OCI-LY7 (cell line): ENCODE data around the gene SRPK2. TPM values are rescaled to one million over a fixed set of nuclear protein-coding genes. Genes with fewer than 3 reads are reported as not detected.

Source experiments
- BruUV-seq: library from RNA; stranded (reverse); fragments of 400-500 nt; replicated peaks from 2 replicates; lab custom pipeline; 2021; lab: Mats Ljungman, UMichigan
- CTCF ChIA-PET: fragments of 300-600 bp; sonication (Branson Sonifier 250); formaldehyde crosslinking; loops from one replicate; lab custom pipeline; 2022; ENCODE audit warnings: antibody characterized with exemption; ENCODE audit not compliant: unreplicated experiment; lab: Charles Lee
- POLR2A ChIA-PET: fragments of 300-600 bp; sonication (Branson Sonifier 250); formaldehyde crosslinking; loops from one replicate; lab custom pipeline; 2022; ENCODE audit warnings: antibody characterized with exemption; lab: Charles Lee
- DNase-seq: peaks from one replicate; pipeline ENCODE4 v3.0.0-alpha.2; 2015; ENCODE audit warnings: low spot score
- H2AFZ ChIP-seq: fragments of 200-600 bp; sonication (generic), shearing (Covaris generic); 2 replicates; pipeline ENCODE4 v1.6.1; 2014; ENCODE audit warnings: mild to moderate bottlenecking, antibody characterized with exemption, low read length, moderate library complexity
- H3K27ac ChIP-seq: fragments of 200-600 bp; sonication (generic); 2 replicates; pipeline ENCODE4 v1.5.1; 2014; ENCODE audit warnings: mixed run types, low read depth, mild to moderate bottlenecking, moderate library complexity, low read length, inconsistent platforms; ENCODE audit not compliant: poor library complexity, severe bottlenecking
- H3K36me3 ChIP-seq: fragments of 200-600 bp; sonication (generic); 2 replicates; pipeline ENCODE4 v1.6.1; 2014; ENCODE audit warnings: mild to moderate bottlenecking, antibody characterized with exemption, low read length, moderate library complexity, mixed read lengths; ENCODE audit not compliant: insufficient read depth
- H3K4me1 ChIP-seq: fragments of 200-600 bp; sonication (generic); 2 replicates; pipeline ENCODE4 v1.5.1; 2014; ENCODE audit warnings: mild to moderate bottlenecking, low read length; ENCODE audit not compliant: insufficient read depth, poor library complexity, severe bottlenecking
- H3K4me2 ChIP-seq: fragments of 200-600 bp; sonication (generic); 2 replicates; pipeline ENCODE4 v1.6.1; 2014; ENCODE audit warnings: mild to moderate bottlenecking, low read length
- H3K4me3 ChIP-seq: fragments of 200-600 bp; sonication (generic); 2 replicates; pipeline ENCODE4 v1.5.1; 2014; ENCODE audit warnings: mild to moderate bottlenecking, low read depth, low read length; ENCODE audit not compliant: poor library complexity, severe bottlenecking
- H3K79me2 ChIP-seq: fragments of 200-600 bp; sonication (generic); 2 replicates; pipeline ENCODE4 v1.6.1; 2016; ENCODE audit warnings: low read depth, mild to moderate bottlenecking, low read length, moderate library complexity, mixed read lengths; ENCODE audit not compliant: insufficient read depth
- H3K9me2 ChIP-seq: fragments of 200-600 bp; sonication (generic); 2 replicates; pipeline ENCODE4 v1.6.1; 2016; ENCODE audit warnings: mild to moderate bottlenecking, low read length, mixed read lengths; ENCODE audit not compliant: insufficient read depth
- H3K9me3 ChIP-seq: fragments of 200-600 bp; sonication (generic); 2 replicates; pipeline ENCODE4 v1.6.1; 2014; ENCODE audit warnings: mild to moderate bottlenecking, mixed run types, low read length, mixed read lengths
- H4K20me1 ChIP-seq: fragments of 200-600 bp; sonication (generic); 2 replicates; pipeline ENCODE4 v1.6.1; 2014; ENCODE audit warnings: mild to moderate bottlenecking, antibody characterized with exemption, low read length, moderate library complexity, mixed read lengths; ENCODE audit not compliant: insufficient read depth
- CTCF ChIP-seq: fragments of 200-600 bp; sonication (generic); conservative IDR thresholded peaks from 2 replicates; pipeline ENCODE4 v1.5.1; 2014; ENCODE audit warnings: mild to moderate bottlenecking, antibody characterized with exemption, low read length, moderate library complexity, mixed read lengths
- EZH2phosphoT487 ChIP-seq: fragments of 200-600 bp; sonication (generic); IDR thresholded peaks from 2 replicates; pipeline ENCODE4 v1.6.1; 2018; ENCODE audit warnings: low read depth, borderline replicate concordance, mild to moderate bottlenecking, mixed run types, antibody characterized with exemption, low read length, moderate library complexity, mixed read lengths
- intact Hi-C: fragments of 100-400 bp; cut with micrococcal nuclease; formaldehyde crosslinking; loops from one replicate; pipeline ENCODE4 v1.10.0; 2022; ENCODE audit not compliant: unreplicated experiment
- total RNA-seq, 2 experiments: library from RNA; depleted of rRNA in 1 of 2; stranded (reverse); fragments of >200 nt in 1 of 2; shearing (Covaris generic) in 1 of 2; gene quantifications; 2 replicates each; pipeline ENCODE4 v1.2.3, GENCODE V29; 2014 to 2022

The SRPK2 gene
- total RNA-seq, 2 experiments from 2014 or later = 22.1 to 26.8 TPM

DNA sequence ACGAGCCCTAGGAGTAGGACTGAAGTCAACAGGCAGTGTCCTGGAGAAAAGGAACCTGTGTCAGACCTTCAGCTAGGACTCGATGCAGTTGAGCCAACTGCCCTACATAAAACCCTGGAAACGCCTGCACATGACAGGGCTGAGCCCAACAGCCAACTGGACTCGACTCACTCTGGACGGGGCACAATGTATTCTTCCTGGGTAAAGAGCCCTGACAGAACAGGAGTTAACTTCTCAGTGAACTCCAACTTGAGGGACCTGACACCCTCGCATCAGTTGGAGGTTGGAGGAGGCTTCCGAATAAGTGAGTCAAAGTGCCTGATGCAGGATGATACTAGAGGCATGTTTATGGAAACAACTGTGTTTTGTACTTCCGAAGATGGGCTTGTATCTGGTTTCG, 281.3 kb downstream of the SRPK2 start:
- no peak overlapping the region for H3K4me3 ChIP-seq
- no peak overlapping the region for H3K27ac ChIP-seq
- no peaks in the 10 kb centered on the region for H3K9me3 ChIP-seq
- no peaks in the 10 kb centered on the region for H3K4me1 ChIP-seq
- no peak for DNase-seq
- H2AFZ ChIP-seq = no peak overlapping the region
- no peak overlapping the region for H3K4me2 ChIP-seq
- no peaks in the 10 kb centered on the region for H3K79me2 ChIP-seq
- BruUV-seq = TSS peak; percentile 37
- H3K9me2 ChIP-seq = no peaks in the 10 kb centered on the region
- intact Hi-C loops = no loop called here
- TF ChIP-seq EZH2phosphoT487 (no peak), CTCF (no peak)
- H4K20me1 ChIP-seq = no peaks in the 10 kb centered on the region
- ChIA-PET POLR2A (no interaction called here), CTCF (no interaction called here)
- peaks cover 99% of the 10 kb centered on the region for H3K36me3 ChIP-seq

GRCh38 chr7:105106473-105106872, 282.2 kb downstream of the SRPK2 start:
- intact Hi-C loops = no loop called here

More at GRCh38 chr7:105106473-105106872, 282.2 kb downstream of the SRPK2 start:
- CTCF ChIA-PET = no interaction called here
- DNase-seq = no peak
- peaks cover 95% of the 10 kb centered on the region for H3K36me3 ChIP-seq
- BruUV-seq = no TSS peak
- TF ChIP-seq CTCF (no peak), EZH2phosphoT487 (no peak)
- no peaks in the 10 kb centered on the region for H3K9me2 ChIP-seq
- POLR2A ChIA-PET = interaction anchor here (1.8 kb wide), 1 partner anchor 10 kb away, joined by 6 read pairs; no protein-coding TSS in a partner anchor
- H2AFZ ChIP-seq = no peak overlapping the region
- H3K4me2 ChIP-seq = no peak overlapping the region
- no peaks in the 10 kb centered on the region for H4K20me1 ChIP-seq
- H3K4me1 ChIP-seq = no peaks in the 10 kb centered on the region
- H3K9me3 ChIP-seq = no peaks in the 10 kb centered on the region
- no peak overlapping the region for H3K27ac ChIP-seq
- no peak overlapping the region for H3K4me3 ChIP-seq
- no peaks in the 10 kb centered on the region for H3K79me2 ChIP-seq
